ENCODE measurements around the gene ACER3.

Gene ACER3

GRCh38 chr11:77066229-77067042 lies 205.7 kb downstream of the ACER3 start, which contains the start of gene CAPN5:
Gene CAPN5, plus strand, starts transcription at chr11:77066971. Its CDS starts 17,916 bp downstream, at chr11:77084887.
- H3K27me3 ChIP-seq (ENCODE audit: insufficient read depth, poor library complexity, severe bottlenecking) = peaks cover 13% of the 10 kb centered on the region
- no peak within 1 kb of the TSS for H3K27ac ChIP-seq (replicated peaks)
- H3K4me3 ChIP-seq (replicated peaks; ENCODE audit: insufficient read depth, low read length) = peak within 1 kb of the TSS; percentile 64
- TF ChIP-seq REST (IDR thresholded peaks at IDR 0.05; ENCODE audit: insufficient replicate concordance, low read depth) (no peak), POLR2AphosphoS5 (IDR thresholded peaks at IDR 0.05; ENCODE audit: low read depth) (no peak), GABPA (IDR thresholded peaks at IDR 0.05; ENCODE audit: low read depth) (no peak), SPI1 (IDR thresholded peaks at IDR 0.05; ENCODE audit: borderline replicate concordance, low read depth) (no peak)
- DNase-seq (ENCODE audit: low read depth in 1 of 2, low spot score in 1 of 2) = peak; percentile 15 to 48

GRCh38 chr11:77067861-77068443 lies 207.2 kb downstream of the ACER3 start:
- no peak for TF ChIP-seq CTCF (IDR thresholded peaks at IDR 0.05; ENCODE audit: insufficient read depth, low read length)
- DNase-seq (ENCODE audit: low read depth in 1 of 2, low spot score in 1 of 2) = no peak
- no peak overlapping the region for H3K27ac ChIP-seq (replicated peaks)
- peaks cover 13% of the 10 kb centered on the region for H3K27me3 ChIP-seq (ENCODE audit: insufficient read depth, poor library complexity, severe bottlenecking)
- no peak overlapping the region for H3K4me3 ChIP-seq (replicated peaks; ENCODE audit: insufficient read depth, low read length)

GRCh38 chr11:77068457-77069335 lies 208.0 kb downstream of the ACER3 start:
- H3K27ac ChIP-seq (replicated peaks) = no peak overlapping the region
- no peak for TF ChIP-seq POLR2AphosphoS5 (IDR thresholded peaks at IDR 0.05; ENCODE audit: low read depth)
- TF ChIP-seq REST (IDR thresholded peaks at IDR 0.05; ENCODE audit: insufficient replicate concordance, low read depth) = no peak
- TF ChIP-seq CTCF (IDR thresholded peaks at IDR 0.05; ENCODE audit: insufficient read depth, low read length) = no peak
- no peak overlapping the region for H3K4me3 ChIP-seq (replicated peaks; ENCODE audit: insufficient read depth, low read length)
- peaks cover 13% of the 10 kb centered on the region for H3K27me3 ChIP-seq (ENCODE audit: insufficient read depth, poor library complexity, severe bottlenecking)
- DNase-seq (ENCODE audit: low read depth in 1 of 2, low spot score in 1 of 2) = no peak

Measured in HL-60 (cell line).